MV-4-11 (cell line): Measurements from ENCODE around the gene KCND1.
A peak's percentile ranks its signal among the peaks of the same experiment; 100 is the strongest.

Experiments
- DNase-seq: peaks from one replicate; lab custom pipeline; 2025; lab: John Stamatoyannopoulos, UW

KCND1 gene

GRCh38 chrX:48974574-48974973, 2.9 kb upstream of the KCND1 start:
- DNase-seq, result no peak

- no peak for DNase-seq
These were observed 2.4 kb upstream of the KCND1 start for GRCh38 chrX:48974033-48974432.

GRCh38 chrX:48972220-48973164, 848 bp upstream of the KCND1 start:
- DNase-seq, result no peak

- DNase-seq, result no peak
These were observed 2.2 kb downstream of the KCND1 start for GRCh38 chrX:48969471-48969870.

GRCh38 chrX:48968377-48968776, 3.3 kb downstream of the KCND1 start:
- DNase-seq, result no peak

- no peak for DNase-seq
These were observed 4.7 kb downstream of the KCND1 start for GRCh38 chrX:48966796-48967579.

- no peak for DNase-seq
These were observed 5.7 kb downstream of the KCND1 start for GRCh38 chrX:48965959-48966358.

GRCh38 chrX:48961585-48962091, 10.0 kb downstream of the KCND1 start:
- no peak for DNase-seq

- peak; percentile 56 for DNase-seq
These were observed 11.4 kb downstream of the KCND1 start for GRCh38 chrX:48960291-48960690.

GRCh38 chrX:48958635-48959094, 13.0 kb downstream of the KCND1 start:
- no peak for DNase-seq

- DNase-seq, result peak; percentile 96
These were observed 13.6 kb downstream of the KCND1 start for GRCh38 chrX:48957827-48958634.

- no peak for DNase-seq
These were observed 14.2 kb downstream of the KCND1 start, which contains the start of gene OTUD5 for GRCh38 chrX:48957477-48957826. Gene OTUD5 (minus strand): TSS chrX:48957607. CDS start chrX:48957570, 37 bp downstream.

GRCh38 chrX:48956728-48957414, 14.8 kb downstream of the KCND1 start:
- no peak for DNase-seq

GRCh38 chrX:48948589-48948988, 23.1 kb downstream of the KCND1 start:
- no peak for DNase-seq

- peak; percentile 15 for DNase-seq
These were observed 25.9 kb downstream of the KCND1 start for GRCh38 chrX:48945517-48946348.

- DNase-seq, result no peak
These were observed 28.7 kb downstream of the KCND1 start for GRCh38 chrX:48942895-48943294.

GRCh38 chrX:48940404-48940955, 31.2 kb downstream of the KCND1 start:
- peak; percentile 40 for DNase-seq

- DNase-seq, result no peak
These were observed 32.0 kb downstream of the KCND1 start for GRCh38 chrX:48939524-48940228.

GRCh38 chrX:48938721-48939425, 32.8 kb downstream of the KCND1 start:
- no peak for DNase-seq
